Measurements from ENCODE around the gene PPP1R15A.
"Not testable (repeated sequence)": the region's sequence is repeated elsewhere in the genome, so short reads cannot be mapped to it uniquely, and the experiment has no call there.

Gene PPP1R15A

GRCh38 chr19:48890551-48890950 is 18.3 kb downstream of the PPP1R15A start:
- no peak overlapping the region for H3K27ac ChIP-seq
- TF ChIP-seq CTCF (conservative IDR thresholded peaks at IDR 0.05) (no peak), ZFX (IDR thresholded peaks at IDR 0.05) (no peak)

GRCh38 chr19:48895226-48895625 is 23.0 kb downstream of the PPP1R15A start:
- H3K27ac ChIP-seq, result no peak overlapping the region
- no peak for TF ChIP-seq CTCF (conservative IDR thresholded peaks at IDR 0.05)
- TF ChIP-seq ZFX (IDR thresholded peaks at IDR 0.05), result no peak

GRCh38 chr19:48896191-48896720 is 24.0 kb downstream of the PPP1R15A start:
- TF ChIP-seq ZFX (IDR thresholded peaks at IDR 0.05), result no peak
- TF ChIP-seq CTCF (conservative IDR thresholded peaks at IDR 0.05), result no peak
- H3K27ac ChIP-seq, result no peak overlapping the region

- no peak for TF ChIP-seq CTCF (conservative IDR thresholded peaks at IDR 0.05)
- no peak for TF ChIP-seq ZFX (IDR thresholded peaks at IDR 0.05)
- no peak overlapping the region for H3K27ac ChIP-seq
Measured at GRCh38 chr19:48897181-48897580, 25.0 kb downstream of the PPP1R15A start.

- peak overlapping the region; percentile 79 for H3K27ac ChIP-seq
Measured at GRCh38 chr19:48899386-48899749, 27.1 kb downstream of the PPP1R15A start.

- TF ChIP-seq CTCF (conservative IDR thresholded peaks at IDR 0.05) (no peak; the same call in 1 of the 2 replicates), ZFX (IDR thresholded peaks at IDR 0.05) (no peak)
- peak within 1 kb of the TSS; percentile 79 for H3K27ac ChIP-seq
Measured at GRCh38 chr19:48899781-48900476, 27.7 kb downstream of the PPP1R15A start, which contains the start of gene NUCB1. NUCB1 (plus strand) TSS chr19:48900312; CDS start chr19:48900797, 485 bp downstream.

- no peak for TF ChIP-seq ZFX (IDR thresholded peaks at IDR 0.05)
- TF ChIP-seq CTCF (conservative IDR thresholded peaks at IDR 0.05), result no peak
- H3K27ac ChIP-seq, result peak overlapping the region; percentile 79
Measured at GRCh38 chr19:48900477-48901406, 28.5 kb downstream of the PPP1R15A start.

GRCh38 chr19:48902291-48902690 is 30.1 kb downstream of the PPP1R15A start:
- H3K27ac ChIP-seq, result not testable (repeated sequence)

- not testable (repeated sequence) for H3K27ac ChIP-seq
Measured at GRCh38 chr19:48903788-48904187, 31.6 kb downstream of the PPP1R15A start.

Data from C4-2B (cell line).